Esophagus muscularis mucosa (tissue), 4 donors: Measurements from ENCODE around the gene PRPS1. TPM values are rescaled to one million over a fixed set of nuclear protein-coding genes. Genes with fewer than 3 reads are reported as not detected.

Experiments
- DNase-seq: peaks from one replicate; pipeline ENCODE4 v3.0.0-alpha.2; 2017; ENCODE audit errors: extremely low spot score
- H3K27ac ChIP-seq, 4 donors: fragments of 200-600 bp; sonication (generic); replicated peaks in 1 of 4; 1 replicate in 3 of 4; 2 replicates in 1 of 4; pipeline ENCODE4 v1.5.1; 2016 to 2019; ENCODE audit warnings: mild to moderate bottlenecking in 1 of 4
- H3K27me3 ChIP-seq, 4 donors: fragments of 200-600 bp; sonication (generic); one replicate each; pipeline versions ENCODE4 v1.5.1 to v1.6.0; 2016 to 2019
- H3K36me3 ChIP-seq, 4 donors: fragments of 200-600 bp; sonication (generic); one replicate each; pipeline ENCODE4 v1.5.1; 2016 to 2019
- H3K4me1 ChIP-seq, 4 donors: fragments of 200-600 bp; sonication (generic); one replicate each; pipeline ENCODE4 v1.5.1; 2016 to 2019
- H3K4me3 ChIP-seq, 4 donors: fragments of 200-600 bp; sonication (generic); 1 replicate in 2 of 4; 2 replicates in 2 of 4; pipeline ENCODE4 v1.5.1; 2016 to 2019; ENCODE audit warnings: mild to moderate bottlenecking in 4 of 4, moderate library complexity in 1 of 4
- H3K9me3 ChIP-seq, 4 donors: fragments of 200-600 bp; sonication (generic); 1 replicate in 3 of 4; 2 replicates in 1 of 4; pipeline ENCODE4 v1.5.1; 2016 to 2019
- EP300 ChIP-seq: sonication (generic); formaldehyde crosslinking; IDR thresholded peaks from one replicate; pipeline ENCODE4 v1.6.1; 2017; ENCODE audit warnings: antibody characterized with exemption
- POLR2A ChIP-seq: fragments of 450-650 bp; IDR thresholded peaks from one replicate; pipeline ENCODE4 v1.6.1; 2017; ENCODE audit warnings: antibody characterized with exemption, moderate library complexity, mild to moderate bottlenecking, low read depth
- POLR2AphosphoS5 ChIP-seq, 2 donors: sonication (generic); formaldehyde crosslinking; IDR thresholded peaks; one replicate each; pipeline ENCODE4 v1.6.1; 2017; ENCODE audit warnings: antibody characterized with exemption in 2 of 2
- WGBS: methylation state at CpG from one replicate; pipeline ENCODE4 v1.1.5; 2018; 5-methylcytosine and 5-hydroxymethylcytosine counted together
- intact Hi-C: fragments of 100-400 bp; cut with DNase I; formaldehyde crosslinking; loops from one replicate; pipeline ENCODE4 v1.15.1; 2023
- total RNA-seq, 4 donors: library from RNA; depleted of rRNA; stranded (reverse); fragments of >200 nt; gene quantifications; one replicate each; pipeline versions ENCODE4 v1.1.0 to v1.2.1, GENCODE V29; 2016
- TF ChIP-seq, protein P1 (sequence below), 3 experiments: fragments of 200-600 bp in 2 of 3; fragments of 450-650 bp in 1 of 3; sonication (generic) in 2 of 3; IDR thresholded peaks; one replicate each; pipeline ENCODE4 v1.5.1; 2017 to 2019; ENCODE audit warnings: antibody characterized with exemption in 3 of 3, mild to moderate bottlenecking in 2 of 3, moderate library complexity in 1 of 3

PRPS1 gene
- total RNA-seq, 4 donors from 2014 or later = 17.0 to 36.0 (median 23.4) TPM

DNA sequence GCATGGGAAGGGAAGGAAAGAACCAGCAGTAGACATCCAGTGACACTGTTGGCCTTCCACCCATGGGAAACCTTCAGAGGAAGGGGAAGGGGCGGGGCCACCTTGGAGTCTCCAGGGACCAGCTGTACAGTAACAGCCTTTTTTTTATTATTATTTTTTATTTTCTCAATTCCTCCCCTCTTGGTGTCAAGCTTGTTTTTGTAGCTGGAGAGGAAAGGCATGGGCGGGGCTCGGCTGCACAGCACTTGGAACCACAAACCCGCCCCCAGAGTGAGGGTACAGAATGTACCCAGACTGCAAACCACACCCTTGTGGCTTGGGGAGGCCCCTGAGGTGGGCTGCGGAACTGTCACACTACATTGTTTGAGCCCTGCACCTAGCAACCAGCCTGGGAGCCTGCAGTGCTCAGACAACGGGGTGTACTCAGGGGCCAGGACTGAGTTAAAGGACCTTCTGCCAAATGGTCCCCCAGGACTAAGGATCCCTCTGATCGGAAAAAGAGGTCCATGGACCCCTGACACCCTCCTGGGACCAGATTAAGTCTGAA, 45.7 kb downstream of the PRPS1 start:
- intact Hi-C loops = loop anchor here (2.0 kb wide), 1 partner anchor 43 kb away; no protein-coding TSS in a partner anchor
- DNase-seq = peak; percentile 95

DNA sequence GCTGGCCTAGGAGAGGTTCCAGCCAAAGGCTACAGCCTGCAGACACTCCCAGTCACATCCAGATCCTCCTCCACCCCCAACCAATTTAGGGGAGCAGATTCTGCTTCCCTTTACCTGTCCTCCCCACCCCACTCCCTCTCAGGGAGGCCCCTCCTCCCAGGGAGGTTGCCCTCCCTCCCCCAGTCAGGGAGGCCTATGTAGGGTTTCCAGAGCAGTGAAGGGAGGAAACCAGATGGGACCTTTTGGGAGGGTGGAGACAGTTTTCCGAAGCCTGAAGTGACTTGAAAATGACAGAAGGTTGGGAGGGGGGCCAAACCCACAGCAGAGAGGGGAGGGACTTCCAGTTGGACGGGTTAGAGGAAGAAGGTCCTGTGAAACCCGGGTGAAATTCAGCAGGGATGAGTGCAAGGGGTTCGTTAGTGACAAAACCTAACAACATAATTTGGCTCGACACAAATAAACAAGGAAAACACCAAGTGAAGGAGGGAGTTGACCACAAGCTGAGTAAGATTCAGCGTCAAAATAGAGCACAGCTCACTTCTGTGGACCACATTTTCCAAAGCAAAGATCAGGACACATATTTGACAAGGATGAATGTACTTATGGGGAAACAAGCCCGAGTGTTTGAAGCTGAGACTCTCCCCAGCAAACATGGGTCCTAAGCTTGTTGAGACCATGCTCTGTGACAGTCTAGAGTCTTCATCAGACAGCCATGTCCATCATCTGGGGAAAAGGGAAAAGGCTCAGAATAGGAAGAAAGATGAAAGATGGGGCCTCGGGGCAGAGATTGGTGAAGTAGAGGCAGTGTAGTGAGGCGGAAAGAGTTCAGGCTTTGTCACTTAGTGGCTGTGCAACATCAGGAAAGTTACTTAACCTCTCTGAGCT, 46.4 kb downstream of the PRPS1 start:
- WGBS = 45% methylated on average over 9 of the region's 9 CpGs
- Histone ChIP-seq H3K27ac (peak overlapping the region; percentile 91 to 96 (median 92)), H3K9me3 (no peaks in the 10 kb centered on the region), H3K4me1 (peaks cover 21 to 65% (median 54%) of the 10 kb centered on the region in 4 donors), H3K4me3 (peak overlapping the region; percentile 59 to 66 (median 64)), H3K36me3 (no peaks in the 10 kb centered on the region), H3K27me3 (no peaks in the 10 kb centered on the region)
- intact Hi-C loops = no loop called here
- TF ChIP-seq EP300 (no peak), POLR2A (no peak), POLR2AphosphoS5 (IDR thresholded peaks at IDR 0.05) (peak; percentile 30 to 77)
- peak; percentile 94 for DNase-seq

More for the DNA sequence above, 45.7 kb downstream of the PRPS1 start:
- Histone ChIP-seq H3K4me1 (peaks cover 21 to 58% (median 50%) of the 10 kb centered on the region in 4 donors), H3K4me3 (peak overlapping the region; percentile 59 to 66 (median 64)), H3K9me3 (no peaks in the 10 kb centered on the region), H3K36me3 (no peaks in the 10 kb centered on the region), H3K27me3 (no peaks in the 10 kb centered on the region), H3K27ac (peak overlapping the region; percentile 91 to 96 (median 92))
- 47% methylated on average over 6 of the region's 7 CpGs for WGBS
- TF ChIP-seq EP300 (peak; percentile 71), POLR2AphosphoS5 (IDR thresholded peaks at IDR 0.05) (peak; percentile 75 to 83), POLR2A (no peak)
- TF ChIP-seq, protein P1, sequence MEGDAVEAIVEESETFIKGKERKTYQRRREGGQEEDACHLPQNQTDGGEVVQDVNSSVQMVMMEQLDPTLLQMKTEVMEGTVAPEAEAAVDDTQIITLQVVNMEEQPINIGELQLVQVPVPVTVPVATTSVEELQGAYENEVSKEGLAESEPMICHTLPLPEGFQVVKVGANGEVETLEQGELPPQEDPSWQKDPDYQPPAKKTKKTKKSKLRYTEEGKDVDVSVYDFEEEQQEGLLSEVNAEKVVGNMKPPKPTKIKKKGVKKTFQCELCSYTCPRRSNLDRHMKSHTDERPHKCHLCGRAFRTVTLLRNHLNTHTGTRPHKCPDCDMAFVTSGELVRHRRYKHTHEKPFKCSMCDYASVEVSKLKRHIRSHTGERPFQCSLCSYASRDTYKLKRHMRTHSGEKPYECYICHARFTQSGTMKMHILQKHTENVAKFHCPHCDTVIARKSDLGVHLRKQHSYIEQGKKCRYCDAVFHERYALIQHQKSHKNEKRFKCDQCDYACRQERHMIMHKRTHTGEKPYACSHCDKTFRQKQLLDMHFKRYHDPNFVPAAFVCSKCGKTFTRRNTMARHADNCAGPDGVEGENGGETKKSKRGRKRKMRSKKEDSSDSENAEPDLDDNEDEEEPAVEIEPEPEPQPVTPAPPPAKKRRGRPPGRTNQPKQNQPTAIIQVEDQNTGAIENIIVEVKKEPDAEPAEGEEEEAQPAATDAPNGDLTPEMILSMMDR (IDR thresholded peaks at IDR 0.05) = no peak

DNA sequence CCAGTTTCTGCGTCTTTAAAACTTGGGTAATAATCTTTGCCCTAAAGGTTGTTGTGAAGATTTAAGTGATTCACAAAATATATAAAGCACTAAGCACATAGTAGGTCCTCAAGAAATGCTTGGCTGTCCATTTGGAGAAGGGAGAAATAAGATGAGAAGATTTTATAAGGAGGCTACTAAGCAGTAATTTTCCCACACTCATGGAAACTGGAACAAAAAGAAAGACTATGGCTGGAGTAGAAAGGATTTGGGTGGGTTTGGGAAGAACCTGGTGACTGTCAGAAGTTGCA, 47.0 kb downstream of the PRPS1 start:
- TF ChIP-seq, protein P1 (IDR thresholded peaks at IDR 0.05) = no peak
- no peak for TF ChIP-seq POLR2A
- TF ChIP-seq EP300 = no peak
- no peak for TF ChIP-seq POLR2AphosphoS5 (IDR thresholded peaks at IDR 0.05)
- Histone ChIP-seq H3K27me3 (no peaks in the 10 kb centered on the region), H3K4me3 (peak overlapping the region; percentile 59 to 66 (median 64)), H3K36me3 (no peaks in the 10 kb centered on the region), H3K9me3 (no peaks in the 10 kb centered on the region), H3K4me1 (peaks cover 21 to 71% (median 57%) of the 10 kb centered on the region in 4 donors), H3K27ac (peak overlapping the region; percentile 91 to 96 (median 92))
- intact Hi-C loops = no loop called here
- 46% methylated on average over 1 of the region's 1 CpG for WGBS
- DNase-seq = no peak

DNA sequence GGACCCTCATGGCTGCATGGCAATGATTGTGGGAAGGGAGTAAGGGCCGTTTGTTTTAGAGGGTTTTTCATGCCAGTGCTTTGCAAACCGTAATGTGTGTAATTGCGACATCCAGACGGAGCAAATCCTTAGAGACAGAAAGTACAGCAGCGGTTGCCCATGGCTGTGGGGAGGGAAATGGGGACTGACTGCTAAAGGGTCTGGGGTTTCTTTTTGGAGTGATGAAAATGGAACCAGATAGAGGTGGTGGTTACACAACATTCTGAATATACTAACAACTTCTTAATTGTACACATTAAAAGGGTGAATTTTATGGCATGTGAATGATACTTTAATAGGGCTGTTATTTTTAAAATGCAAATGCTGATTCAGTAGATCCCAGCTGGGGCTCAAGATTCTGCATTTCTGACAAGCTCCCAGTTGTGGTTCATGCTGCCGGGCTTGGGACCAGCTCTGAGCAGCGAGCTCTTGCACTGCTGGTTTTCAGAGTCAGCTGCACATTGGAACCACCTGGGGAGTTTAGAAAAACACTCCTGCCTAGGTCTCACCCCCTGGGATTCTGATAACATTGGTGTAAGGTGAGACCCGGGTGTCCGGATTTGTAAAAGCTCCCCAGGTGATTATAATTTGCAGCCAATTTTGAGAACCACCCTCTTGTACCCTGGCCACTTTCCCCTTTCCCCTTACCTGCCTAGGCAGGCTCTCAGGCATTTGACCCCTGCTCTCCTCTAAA, 47.7 kb downstream of the PRPS1 start:
- WGBS = 36% methylated on average over 8 of the region's 9 CpGs
- intact Hi-C loops = no loop called here

More for the DNA sequence above, 47.7 kb downstream of the PRPS1 start:
- H3K27ac ChIP-seq = peak overlapping the region; percentile 91 to 96 (median 92)
- no peak for DNase-seq
- TF ChIP-seq EP300 (no peak), POLR2A (no peak), POLR2AphosphoS5 (IDR thresholded peaks at IDR 0.05) (peak; percentile 63 to 78)
- TF ChIP-seq, protein P1 (IDR thresholded peaks at IDR 0.05) = no peak
- H3K9me3 ChIP-seq = no peaks in the 10 kb centered on the region
- H3K36me3 ChIP-seq = no peaks in the 10 kb centered on the region
- peaks cover 21 to 73% (median 57%) of the 10 kb centered on the region in 4 donors for H3K4me1 ChIP-seq
- H3K4me3 ChIP-seq = peak overlapping the region; percentile 59 to 66 (median 64)
- no peaks in the 10 kb centered on the region for H3K27me3 ChIP-seq
